ENCODE data around the gene CD209. TPM values are rescaled to one million over a fixed set of nuclear protein-coding genes. Genes with fewer than 3 reads are reported as not detected.

CD209 gene
- total and polyA plus RNA-seq, 2 donors (not counting 3 experiments of a cell fraction or from before 2014, with no cell fraction given): not detected

DNA sequence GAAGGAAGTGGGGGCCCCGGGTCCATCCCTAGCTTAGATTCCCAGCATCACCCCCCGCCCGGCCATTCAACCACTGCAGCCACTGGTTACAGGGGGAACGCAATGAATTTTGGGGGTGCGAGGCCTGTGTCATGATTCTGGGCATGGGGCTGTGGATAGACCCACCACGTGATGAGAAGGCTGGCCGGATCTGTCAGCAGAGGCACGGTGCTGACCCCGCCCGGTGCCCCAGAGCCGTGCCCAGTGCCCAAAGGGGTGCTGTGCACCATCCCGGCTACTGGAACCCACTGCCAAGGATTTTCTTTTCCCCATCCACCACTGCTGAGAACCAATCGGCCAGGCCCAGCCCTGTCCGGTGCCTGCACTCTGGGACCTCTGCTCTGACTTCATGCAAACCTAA, 43.1 kb upstream of the CD209 start:
- H3K4me3 ChIP-seq (replicated peaks in 1 of 3; ENCODE audit: insufficient read depth in 1 of 3, low read depth in 1 of 3, low read length in 3 of 3): no peak overlapping the region
- H3K27ac ChIP-seq (ENCODE audit: insufficient read depth, low read depth, low read length): no peak overlapping the region
- no peak overlapping the region for H3K9ac ChIP-seq (replicated peaks; ENCODE audit: extremely low read depth, insufficient read depth, low read length)
- ChIA-PET CTCF (interaction anchor here (1.5 kb wide), 1 partner anchor 10 kb away, joined by 10 read pairs; no protein-coding TSS in a partner anchor), POLR2A (no interaction called here)
- H3K9me3 ChIP-seq (replicated peaks; ENCODE audit: control insufficient read depth, insufficient read depth, low read length): no peaks in the 10 kb centered on the region
- H3K4me1 ChIP-seq (ENCODE audit: control insufficient read depth, extremely low read depth, insufficient read depth, low read length): peaks cover 14% of the 10 kb centered on the region
- no peaks in the 10 kb centered on the region for H3K79me2 ChIP-seq (ENCODE audit: control insufficient read depth, insufficient read depth, low read length)
- no TSS peak for BruUV-seq (replicated peaks)
- H3K27me3 ChIP-seq (ENCODE audit: control insufficient read depth in 2 of 2, insufficient read depth in 2 of 2, low read length in 2 of 2): no peaks in the 10 kb centered on the region
- no peak overlapping the region for H2AFZ ChIP-seq (ENCODE audit: low read depth, low read length)
- H3K4me2 ChIP-seq (ENCODE audit: insufficient read depth, low read length): no peak overlapping the region
- H3K36me3 ChIP-seq (ENCODE audit: control insufficient read depth in 2 of 2, extremely low read depth in 1 of 2, insufficient read depth in 2 of 2, low read length in 2 of 2): peaks cover 0 to 2% of the 10 kb centered on the region in 2 experiments
- intact Hi-C loops (cut with micrococcal nuclease) (no loop called here), dilution Hi-C loops (cut with MboI; ENCODE audit: extremely low pct_ligation_motif_present, low sequenced_read_pairs) (no loop called here)
- TF ChIP-seq MYC (IDR thresholded peaks at IDR 0.05; ENCODE audit: low read depth, low read length): no peak
- no peak for TF ChIP-seq POLR2A (IDR thresholded peaks at IDR 0.05; ENCODE audit: low read depth, low read length)
- TF ChIP-seq GATA2 (IDR thresholded peaks at IDR 0.05; ENCODE audit: insufficient read depth, insufficient read length, low read depth, low read length): no peak
- no peak for TF ChIP-seq EZH2 (IDR thresholded peaks at IDR 0.05; ENCODE audit: borderline replicate concordance, low read depth, low read length, severe bottlenecking)
- TF ChIP-seq, protein P1, sequence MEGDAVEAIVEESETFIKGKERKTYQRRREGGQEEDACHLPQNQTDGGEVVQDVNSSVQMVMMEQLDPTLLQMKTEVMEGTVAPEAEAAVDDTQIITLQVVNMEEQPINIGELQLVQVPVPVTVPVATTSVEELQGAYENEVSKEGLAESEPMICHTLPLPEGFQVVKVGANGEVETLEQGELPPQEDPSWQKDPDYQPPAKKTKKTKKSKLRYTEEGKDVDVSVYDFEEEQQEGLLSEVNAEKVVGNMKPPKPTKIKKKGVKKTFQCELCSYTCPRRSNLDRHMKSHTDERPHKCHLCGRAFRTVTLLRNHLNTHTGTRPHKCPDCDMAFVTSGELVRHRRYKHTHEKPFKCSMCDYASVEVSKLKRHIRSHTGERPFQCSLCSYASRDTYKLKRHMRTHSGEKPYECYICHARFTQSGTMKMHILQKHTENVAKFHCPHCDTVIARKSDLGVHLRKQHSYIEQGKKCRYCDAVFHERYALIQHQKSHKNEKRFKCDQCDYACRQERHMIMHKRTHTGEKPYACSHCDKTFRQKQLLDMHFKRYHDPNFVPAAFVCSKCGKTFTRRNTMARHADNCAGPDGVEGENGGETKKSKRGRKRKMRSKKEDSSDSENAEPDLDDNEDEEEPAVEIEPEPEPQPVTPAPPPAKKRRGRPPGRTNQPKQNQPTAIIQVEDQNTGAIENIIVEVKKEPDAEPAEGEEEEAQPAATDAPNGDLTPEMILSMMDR (IDR thresholded peaks at IDR 0.05; ENCODE audit: extremely low read depth in 1 of 2, insufficient read depth in 1 of 2, low read depth in 1 of 2, low read length in 2 of 2): no peak
- no peak for TF ChIP-seq JUN (IDR thresholded peaks at IDR 0.05; ENCODE audit: borderline replicate concordance, insufficient read depth, insufficient read length, low read depth)
- no peak for TF ChIP-seq POLR2AphosphoS5 (IDR thresholded peaks at IDR 0.05; ENCODE audit: insufficient read depth, low read depth, low read length)
- TF ChIP-seq FOS (IDR thresholded peaks at IDR 0.05; ENCODE audit: borderline replicate concordance, insufficient read depth, low read length): no peak
- TF ChIP-seq MAX (IDR thresholded peaks at IDR 0.05; ENCODE audit: insufficient read depth, insufficient read length): no peak
- no peak for FAIRE-seq
- no peaks in the 10 kb centered on the region for H4K20me1 ChIP-seq (replicated peaks; ENCODE audit: control insufficient read depth, extremely low read depth, insufficient read depth, low read length)
- no peak for DNase-seq (ENCODE audit: low read depth, low spot score)
- no peaks in the 10 kb centered on the region for H3K9me1 ChIP-seq (replicated peaks; ENCODE audit: control insufficient read depth, extremely low read depth, insufficient read depth, low read length)

Data from endothelial cell of umbilical vein (primary cell).